Pulmonary artery endothelial cell (primary cell): ENCODE measurements around the gene HIGD2A. TPM values are rescaled to one million over a fixed set of nuclear protein-coding genes. Genes with fewer than 3 reads are reported as not detected.
"Not testable (repeated sequence)": the region's sequence is repeated elsewhere in the genome, so short reads cannot be mapped to it uniquely, and the experiment has no call there.

Source experiments
- DNase-seq: peaks from one replicate; pipeline ENCODE4 v3.0.0-alpha.2; 2011; ENCODE audit warnings: low read depth, low spot score
- total RNA-seq: library from RNA; depleted of rRNA; stranded (reverse); fragments of >200 nt; gene quantifications from 2 replicates; pipeline ENCODE4 v1.2.3, GENCODE V29; 2014

The HIGD2A gene
- total RNA-seq, 1 donor from 2014 or later = 43.5 TPM

GRCh38 chr5:176394881-176395675, 6.5 kb downstream of the HIGD2A start:
- no peak for DNase-seq

DNA sequence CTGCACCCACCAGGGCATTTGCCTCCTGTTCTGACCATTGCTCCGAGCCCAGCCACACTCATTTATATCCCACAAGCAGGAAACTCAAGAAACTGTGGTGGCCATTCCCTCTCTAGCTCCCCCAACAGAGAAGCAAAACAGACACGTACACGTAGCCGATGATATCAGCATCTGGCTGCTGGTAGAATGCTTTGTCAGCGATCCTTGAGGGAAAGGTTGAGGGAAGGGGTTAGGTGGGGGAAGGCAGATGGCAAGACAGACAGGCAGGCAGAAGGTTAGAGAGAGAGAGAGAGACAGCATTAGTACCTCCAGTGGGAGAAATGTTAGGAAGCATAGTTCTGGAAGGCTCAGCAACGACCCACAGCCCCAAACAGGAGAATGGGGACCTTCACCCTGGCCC, 7.8 kb downstream of the HIGD2A start:
- no peak for DNase-seq

GRCh38 chr5:176397736-176398420, 9.3 kb downstream of the HIGD2A start:
- no peak for DNase-seq

GRCh38 chr5:176400382-176401156, 12.0 kb downstream of the HIGD2A start:
- DNase-seq = no peak

GRCh38 chr5:176401281-176402205, 13.0 kb downstream of the HIGD2A start:
- DNase-seq = no peak

DNA sequence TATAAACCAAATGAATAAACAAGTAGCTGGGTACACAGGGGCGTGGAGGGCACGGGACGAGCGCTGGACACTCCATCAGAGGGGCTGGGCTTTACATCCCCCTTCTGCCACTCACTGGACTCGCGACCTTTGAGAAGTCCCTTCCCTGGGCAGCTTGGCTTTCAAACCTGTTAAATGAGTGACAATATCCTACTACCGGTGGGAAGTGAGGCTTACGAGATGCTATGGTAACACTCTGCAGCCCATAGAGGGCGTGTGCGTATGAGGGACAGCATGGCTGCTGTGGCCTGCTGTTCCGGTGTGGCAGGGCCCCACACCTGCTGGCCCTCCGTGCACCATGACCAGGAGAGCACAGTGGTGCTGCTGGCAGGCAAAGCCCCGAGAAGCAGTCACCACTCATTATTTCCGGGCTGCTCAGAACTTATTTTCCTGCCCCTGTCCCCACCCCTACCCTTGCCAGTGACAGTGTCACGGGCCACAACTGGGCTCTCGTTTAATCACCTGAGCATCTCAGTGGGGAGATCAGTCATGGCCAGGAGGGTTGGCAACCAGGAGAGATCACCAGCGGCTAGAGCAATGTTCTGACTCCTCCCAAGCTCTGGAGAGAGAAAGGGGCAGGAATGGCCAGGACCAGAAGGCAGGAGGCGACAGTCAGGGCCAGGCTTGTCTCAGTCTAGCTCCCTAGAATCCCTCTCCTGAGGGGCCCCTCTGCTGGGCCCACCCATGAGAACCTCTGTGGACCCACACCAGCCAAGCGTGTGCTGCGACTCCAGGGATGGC, 17.3 kb downstream of the HIGD2A start:
- DNase-seq = no peak

- DNase-seq = no peak
Measured at GRCh38 chr5:176406436-176407052, 18.0 kb downstream of the HIGD2A start.

DNA sequence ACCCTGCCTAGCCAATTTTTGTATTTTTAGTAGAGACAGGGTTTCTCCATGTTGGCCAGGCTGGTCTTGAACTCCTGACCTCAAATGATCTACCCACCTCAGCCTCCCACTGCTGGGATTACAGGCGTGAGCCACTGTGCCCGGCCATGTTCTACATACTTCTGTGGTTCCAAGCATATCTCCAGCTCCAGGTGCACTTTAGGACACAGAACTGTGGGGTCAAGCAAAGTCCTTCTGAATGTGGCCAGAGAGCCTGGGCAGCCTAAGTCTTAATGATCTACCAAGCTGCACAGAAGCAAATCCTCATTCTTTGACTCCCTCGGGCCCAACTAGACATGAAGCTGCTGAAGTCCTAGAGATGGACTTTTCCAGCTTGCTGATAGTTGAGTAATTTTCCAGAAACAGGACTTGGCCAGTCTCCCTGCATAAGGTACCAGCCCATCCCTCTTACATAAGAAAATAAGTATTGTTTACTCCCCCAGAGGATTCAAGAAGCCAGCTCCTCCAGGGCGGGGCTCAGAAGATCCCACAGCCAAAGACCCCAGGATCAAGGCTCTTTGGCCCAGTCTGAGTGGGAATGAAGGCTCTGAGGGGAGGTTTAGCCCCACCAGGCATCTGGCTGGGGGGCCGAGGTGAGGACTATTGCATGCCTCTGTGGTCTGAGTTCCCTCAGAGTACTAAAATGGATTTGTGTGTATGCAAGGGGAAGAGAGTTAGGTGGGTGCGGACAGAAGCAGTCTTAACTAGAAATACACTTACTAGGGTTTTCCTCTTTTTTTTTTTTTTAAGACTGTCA, 19.1 kb downstream of the HIGD2A start:
- DNase-seq = no peak

GRCh38 chr5:176408252-176408573, 19.7 kb downstream of the HIGD2A start:
- not testable (repeated sequence) for DNase-seq

DNA sequence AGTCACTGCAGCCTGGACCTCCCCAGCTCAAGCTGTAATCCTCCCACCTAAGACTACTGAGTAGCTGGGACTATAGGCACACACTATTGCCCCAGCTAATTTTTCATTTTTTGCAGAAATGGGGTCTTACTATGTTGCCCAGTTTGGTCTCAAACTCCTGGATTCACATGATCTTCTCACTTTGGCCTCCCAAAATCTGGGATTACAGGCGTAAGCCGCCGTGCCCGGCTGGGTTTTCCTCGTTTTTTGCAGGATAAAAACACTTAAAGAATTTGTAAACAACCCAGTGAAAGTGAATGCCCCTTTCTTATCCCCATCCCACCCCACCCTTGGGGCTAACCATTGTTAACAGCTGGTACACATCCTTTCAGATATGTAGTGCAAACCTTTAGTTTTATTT, 20.0 kb downstream of the HIGD2A start:
- no peak for DNase-seq

GRCh38 chr5:176409765-176410164, 21.2 kb downstream of the HIGD2A start:
- DNase-seq = no peak

DNA sequence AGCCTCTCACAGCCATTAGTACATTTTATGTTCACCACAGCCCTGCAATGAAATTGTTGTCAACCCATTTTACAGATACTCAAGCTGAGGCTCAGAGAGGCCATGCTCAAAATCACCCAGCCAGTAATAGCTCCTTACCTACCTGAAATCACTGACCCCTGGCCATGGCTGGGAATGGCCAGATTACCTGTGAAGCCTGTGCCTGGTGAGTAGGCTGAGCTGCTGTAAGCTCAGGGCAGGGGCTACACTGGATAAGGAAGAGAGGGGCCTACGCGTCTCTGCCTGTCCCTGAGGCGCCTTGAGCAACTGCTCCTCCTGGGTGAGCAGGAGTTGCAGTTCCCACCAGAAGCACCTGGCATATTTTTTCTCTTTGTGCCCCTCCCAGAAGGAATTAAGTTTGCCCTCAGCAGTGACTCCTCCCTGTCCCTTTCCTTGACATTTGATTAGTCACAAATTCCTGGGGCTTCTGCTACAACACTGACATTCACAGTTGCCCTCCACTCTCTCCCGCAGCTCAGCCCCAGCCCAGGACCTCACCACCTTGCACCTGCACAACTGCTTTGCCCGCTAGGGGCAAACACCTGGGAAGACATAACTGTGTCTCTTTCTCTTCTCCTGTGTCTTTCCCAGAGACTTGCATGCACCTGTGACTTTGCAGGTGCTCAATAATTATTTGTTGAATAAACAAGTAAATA, 22.1 kb downstream of the HIGD2A start:
- DNase-seq = no peak

DNA sequence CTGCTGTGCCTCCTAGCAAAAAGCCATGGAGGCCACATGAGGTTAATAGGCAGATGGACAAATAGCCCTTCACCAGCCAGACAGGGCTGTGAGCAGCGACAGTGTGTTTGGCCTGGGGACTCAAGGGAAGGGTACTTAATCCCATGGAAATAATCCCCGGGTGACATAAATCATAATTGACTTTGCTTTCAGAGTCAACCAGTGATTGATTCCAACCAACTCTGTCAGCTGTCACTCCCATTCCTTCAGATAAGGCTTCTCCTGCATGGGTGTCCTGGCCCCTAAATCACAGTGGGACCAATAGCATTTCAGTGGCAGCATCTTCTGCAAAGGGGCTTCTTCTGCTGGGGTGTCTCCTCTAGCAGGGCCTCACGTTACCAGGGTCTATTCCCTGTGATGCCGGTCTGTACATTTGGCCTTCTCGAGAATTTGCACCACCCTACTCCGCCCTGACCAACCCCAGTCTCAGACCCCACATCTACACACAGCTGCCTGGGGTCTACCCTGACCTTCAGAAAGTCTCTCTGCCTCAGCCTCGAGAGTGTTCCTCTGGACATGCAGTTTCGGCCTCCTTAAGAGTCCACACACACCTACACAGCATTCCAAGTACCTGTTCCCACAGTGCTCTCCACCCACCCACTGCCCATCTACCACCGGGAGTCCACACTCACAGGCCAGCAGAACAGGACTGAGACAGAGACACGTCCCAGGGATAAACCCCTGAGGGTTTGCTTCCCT, 24.1 kb downstream of the HIGD2A start:
- DNase-seq = no peak

DNA sequence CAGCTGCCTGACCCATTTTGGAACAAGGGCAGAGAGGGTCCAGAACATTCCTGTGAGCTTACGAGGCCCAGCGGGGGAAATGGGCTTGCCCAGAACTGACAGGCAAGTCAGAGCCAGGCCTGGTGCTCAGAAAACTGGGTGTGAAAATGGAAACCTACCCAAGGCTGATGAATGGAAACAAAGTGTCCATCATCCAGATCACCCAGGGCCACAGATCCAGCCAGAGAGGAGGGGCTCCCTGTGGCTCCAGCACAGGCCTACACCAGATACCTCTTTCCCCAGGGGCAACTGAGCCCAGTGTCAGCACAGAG, 24.7 kb downstream of the HIGD2A start:
- DNase-seq = no peak

DNA sequence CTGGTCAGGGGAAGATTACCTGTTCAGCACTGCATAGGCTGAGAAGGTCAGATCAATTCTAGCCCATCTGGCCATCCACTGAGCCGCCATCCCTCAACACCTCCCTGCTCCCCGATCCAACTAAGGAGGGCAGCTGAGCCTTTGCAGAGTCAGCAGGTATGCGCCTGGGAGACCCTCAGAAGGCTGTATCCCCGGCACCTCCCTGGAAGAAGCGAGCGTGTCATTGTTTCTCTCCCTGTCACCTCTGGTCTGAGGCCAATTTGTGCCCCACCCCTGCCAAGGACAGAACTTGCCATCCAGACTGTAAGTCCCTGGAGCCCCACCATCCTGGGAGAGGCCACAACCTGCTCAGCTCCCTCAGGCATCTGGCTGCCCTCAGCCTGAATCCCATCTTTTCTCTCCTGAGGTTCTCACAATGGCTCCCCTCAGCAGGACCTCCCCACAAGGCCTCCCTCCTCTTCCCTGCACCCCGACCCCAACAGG, 25.2 kb downstream of the HIGD2A start:
- no peak for DNase-seq

- DNase-seq = no peak
Measured at GRCh38 chr5:176414704-176415103, 26.2 kb downstream of the HIGD2A start.

- no peak for DNase-seq
Measured at GRCh38 chr5:176415240-176415951, 26.8 kb downstream of the HIGD2A start.
